Skin of body (tissue), 2 donors: ENCODE data around the gene CORO1C. TPM values are rescaled to one million over a fixed set of nuclear protein-coding genes. Genes with fewer than 3 reads are reported as not detected.
A peak's percentile ranks its signal among the peaks of the same experiment; 100 is the strongest.
"Not testable (repeated sequence)": the region's sequence is repeated elsewhere in the genome, so short reads cannot be mapped to it uniquely, and the experiment has no call there.

Experiments
- DNase-seq: peaks from one replicate; lab custom pipeline; 2025; lab: John Stamatoyannopoulos, UW
- total RNA-seq: library from RNA; depleted of rRNA; stranded (reverse); fragments of >200 nt; gene quantifications from one replicate; pipeline ENCODE4 v1.2.3, GENCODE V29; 2014

CORO1C gene
- total RNA-seq, result 141 TPM

DNA sequence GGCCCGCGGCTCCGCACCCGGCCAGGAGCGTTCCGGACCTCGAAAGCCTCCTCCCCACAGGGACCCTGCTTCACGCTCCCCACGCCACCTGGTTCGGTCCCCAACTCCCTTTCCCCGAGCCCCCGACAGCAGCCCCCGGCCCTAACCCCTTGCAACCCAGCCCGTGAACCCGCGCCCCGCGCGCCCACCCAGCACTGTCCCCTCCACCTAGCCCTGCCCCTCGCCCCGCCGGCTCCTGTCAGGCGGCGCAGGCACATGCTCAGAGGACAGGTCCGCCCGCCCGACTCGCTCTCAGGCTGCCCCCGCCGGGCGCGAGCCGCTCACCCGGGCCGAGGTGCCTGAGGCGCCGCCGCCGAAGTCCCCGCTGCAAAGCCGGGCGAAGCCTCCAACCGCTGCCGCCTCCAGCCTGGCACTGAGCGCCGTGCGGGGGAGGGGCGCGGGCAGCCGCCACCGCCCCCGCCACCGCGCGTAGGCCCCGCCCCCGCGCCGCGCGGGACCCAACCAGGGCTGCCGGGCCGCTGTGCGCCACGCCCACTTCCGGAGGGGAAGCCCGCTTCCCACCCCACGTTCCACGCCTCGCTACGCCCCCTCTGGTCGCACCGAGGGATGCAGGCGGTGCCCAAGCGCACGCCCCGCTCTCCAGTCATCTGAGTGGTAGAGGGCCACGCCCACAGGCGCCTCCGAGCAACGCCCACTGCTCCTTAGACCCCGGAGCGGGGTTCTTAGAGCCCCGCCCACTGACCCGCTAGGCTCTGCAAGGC lies at the start of gene CORO1C:
Gene CORO1C (minus strand): TSS at position 414 of the 761 bp plus-strand sequence. CDS start 30,200 bp downstream, outside the sequence.
- peak; percentile 97 for DNase-seq

DNA sequence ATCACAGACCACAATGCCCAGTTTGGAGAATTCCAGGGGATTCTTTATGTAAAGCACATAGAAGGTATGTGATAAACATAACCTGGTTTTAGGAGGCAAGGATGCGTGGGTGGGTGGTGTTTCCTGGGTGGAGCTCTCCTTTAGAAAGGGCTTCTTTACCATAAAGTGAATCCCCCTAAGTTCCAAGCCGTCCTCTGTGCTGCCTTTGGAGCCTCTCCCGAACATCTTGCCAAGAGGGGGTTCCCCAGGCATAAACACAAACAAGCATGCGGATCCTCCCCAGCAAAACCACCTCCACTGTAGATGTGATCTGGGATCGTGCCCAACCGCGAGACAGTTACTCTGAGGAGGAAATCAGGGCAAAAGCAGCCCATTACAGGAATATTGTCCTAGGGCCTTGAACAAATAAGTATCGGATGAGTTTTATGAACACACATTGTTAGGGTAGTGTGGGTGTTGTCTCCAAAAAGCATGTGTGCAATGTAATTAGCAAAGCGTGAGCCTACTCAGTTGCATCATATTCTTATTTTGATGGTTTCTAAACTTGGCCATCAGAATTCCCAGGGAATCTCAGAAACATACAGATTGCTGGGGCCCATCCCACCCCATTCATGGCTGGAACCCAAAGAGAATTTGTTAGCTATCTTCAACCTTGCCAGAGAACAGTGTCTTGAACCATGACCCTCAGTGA lies 48.8 kb upstream of the CORO1C start:
- DNase-seq, result peak; percentile 88

DNA sequence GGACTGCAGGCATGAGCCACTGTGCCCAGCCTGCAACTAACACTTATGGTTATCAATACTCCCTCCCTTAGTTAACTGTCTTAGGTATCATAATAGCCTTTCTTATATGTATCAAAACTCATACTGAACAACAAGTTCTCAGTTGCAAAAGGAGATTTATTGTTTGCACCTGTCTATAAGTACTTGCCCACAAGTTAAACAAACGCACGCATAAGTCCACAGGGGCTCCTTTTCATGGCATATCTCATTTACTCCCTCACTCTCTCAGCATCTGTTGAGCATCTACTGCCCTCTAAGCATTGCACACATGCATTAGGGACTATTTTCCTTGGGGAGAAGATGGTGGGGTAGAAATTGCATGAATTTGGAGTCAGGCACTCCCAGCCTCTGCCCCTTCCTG lies 46.7 kb upstream of the CORO1C start:
- DNase-seq, result no peak

DNA sequence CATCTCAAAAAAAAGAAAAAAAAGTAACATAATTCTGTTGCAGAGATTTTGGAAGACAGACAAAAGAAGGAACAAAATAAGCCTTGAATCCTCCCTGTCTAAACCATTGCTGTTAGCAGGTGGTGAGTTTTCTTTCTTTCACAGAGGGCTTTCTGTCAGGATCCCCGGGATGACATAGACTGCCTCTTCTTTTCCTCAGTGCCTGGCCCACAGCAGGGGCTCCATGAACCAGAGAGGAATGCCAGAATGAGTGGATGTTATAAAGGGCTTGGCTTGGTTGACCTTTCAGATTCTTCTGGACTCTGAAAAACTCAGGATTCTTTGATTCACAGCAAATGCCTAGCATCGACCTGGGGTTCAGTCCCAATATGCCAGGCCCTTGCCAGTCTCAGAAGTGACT lies 45.8 kb upstream of the CORO1C start:
- DNase-seq, result no peak

DNA sequence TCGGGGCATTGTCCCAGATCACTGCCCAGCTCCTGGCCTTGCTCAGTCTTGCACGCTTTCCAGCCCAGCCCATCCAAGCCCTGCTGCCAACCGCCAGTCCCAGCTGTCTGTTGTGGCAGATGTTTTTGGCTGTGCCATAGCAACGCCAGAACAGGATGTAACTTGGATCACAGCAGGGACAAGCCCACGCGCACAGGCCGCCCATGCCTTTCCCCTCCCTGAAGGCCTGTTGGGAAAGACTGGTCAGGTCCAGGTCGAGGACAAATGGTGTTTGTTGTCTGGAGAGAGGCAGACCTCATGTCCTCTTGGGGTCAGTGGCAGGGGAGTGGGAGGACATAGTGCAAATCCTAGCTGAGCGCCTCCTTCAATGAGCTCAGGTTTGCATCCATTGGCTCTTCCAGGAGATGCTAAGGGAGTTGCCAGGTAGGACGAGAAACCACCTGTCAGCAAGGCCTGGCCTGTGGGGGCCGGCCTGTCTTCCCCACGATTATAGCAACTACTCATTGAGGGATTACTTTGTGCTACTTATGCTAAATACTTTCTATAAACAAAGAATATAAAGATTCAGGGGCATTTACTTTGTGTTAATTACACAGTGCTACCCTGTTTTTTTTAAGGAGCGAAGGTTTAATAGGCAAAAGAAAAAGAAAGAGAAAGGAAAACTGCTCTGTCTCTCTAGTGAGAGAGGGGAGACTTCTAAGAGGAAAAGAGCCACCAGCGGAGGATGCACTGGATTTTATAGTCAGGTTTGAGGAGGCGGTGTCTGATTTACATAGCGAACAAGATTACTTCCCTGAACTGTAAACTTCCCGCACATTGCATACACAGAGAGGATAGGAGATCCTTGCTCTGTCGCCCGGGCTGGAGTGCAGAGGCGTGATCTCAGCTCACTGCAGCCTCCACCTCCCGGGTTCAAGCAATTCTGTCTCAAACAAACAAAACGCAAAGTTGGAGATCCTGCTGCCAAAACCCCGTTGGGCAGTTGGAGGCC lies 42.8 kb upstream of the CORO1C start:
- DNase-seq, result peak; percentile 63

DNA sequence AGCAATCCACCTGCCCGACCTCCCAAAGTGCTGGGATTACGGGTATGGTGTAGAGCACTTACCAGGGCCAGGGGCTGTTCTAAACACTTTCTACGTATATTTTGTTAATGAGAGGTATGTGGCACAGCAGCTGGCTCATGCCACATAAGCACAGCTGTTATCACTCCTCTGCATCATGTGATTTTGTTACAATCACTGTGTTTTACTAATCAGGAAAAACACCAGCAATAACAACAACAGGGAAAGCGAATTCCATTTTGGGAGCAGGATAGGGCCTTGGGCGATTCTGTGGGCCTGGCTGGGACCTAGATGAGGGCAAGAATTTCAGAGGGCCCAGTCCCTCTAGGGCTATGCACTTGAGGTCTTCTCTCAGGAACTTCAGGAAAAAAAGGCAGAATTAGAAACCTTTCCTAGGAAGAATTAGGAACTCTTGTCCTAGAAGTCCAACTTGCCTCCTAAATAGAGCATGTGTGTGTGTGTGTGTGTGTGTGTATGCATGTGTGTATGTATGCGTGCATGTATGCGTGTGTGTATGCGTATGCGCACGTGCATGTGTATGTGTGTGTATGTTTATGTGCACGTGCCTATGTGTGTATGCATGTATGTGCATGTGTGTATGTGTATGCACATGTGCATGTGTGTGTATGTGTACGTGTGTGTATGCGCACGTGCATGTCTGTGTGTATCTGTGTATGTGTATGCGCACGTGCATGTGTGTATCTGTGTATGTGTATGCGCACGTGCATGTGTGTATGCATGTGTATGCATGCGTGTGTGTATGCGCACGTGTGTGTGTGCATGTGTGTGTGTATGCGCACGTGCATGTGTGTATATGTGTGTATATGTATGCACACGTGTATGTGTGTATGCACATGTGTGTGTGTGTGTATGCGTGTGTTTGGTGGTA lies 41.8 kb upstream of the CORO1C start:
- no peak for DNase-seq

DNA sequence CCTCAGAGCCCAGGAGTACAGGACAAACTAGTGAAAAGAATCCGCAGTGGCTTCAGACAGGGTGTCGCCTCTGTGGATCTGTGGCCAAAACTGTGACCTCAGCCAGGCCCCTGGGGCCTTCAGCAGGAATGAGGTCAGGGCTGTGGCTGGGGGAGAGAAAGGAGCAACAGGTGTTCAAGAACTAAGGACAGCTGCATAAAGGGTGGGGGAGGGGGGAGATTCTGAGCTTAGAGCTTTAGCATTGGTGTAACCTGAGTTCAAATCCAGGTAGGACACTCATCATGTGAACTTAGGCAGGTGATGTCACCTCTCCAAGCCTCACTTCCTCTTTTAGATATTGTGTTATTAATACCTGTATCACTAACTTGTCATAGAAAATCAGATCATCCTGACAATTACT lies 40.9 kb upstream of the CORO1C start:
- DNase-seq, result no peak

DNA sequence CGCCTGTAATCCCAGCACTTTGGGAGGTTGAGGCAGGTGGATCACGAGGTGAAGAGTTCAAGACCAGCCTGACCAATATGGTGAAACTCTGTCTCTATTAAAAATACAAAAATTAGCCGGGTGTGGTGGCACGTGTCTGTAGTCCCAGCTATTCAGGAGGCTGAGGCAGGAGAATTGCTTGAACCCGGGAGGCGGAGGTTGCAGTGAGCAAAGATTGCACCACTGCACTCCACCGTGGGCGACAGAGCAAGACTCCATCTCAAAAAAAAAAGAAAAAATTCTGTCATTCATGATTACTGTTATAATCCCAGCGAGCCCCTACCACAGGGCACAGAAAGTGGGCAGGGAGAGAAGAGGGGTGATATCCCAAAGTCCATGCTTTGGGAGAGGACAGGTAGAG lies 40.5 kb upstream of the CORO1C start:
- not testable (repeated sequence) for DNase-seq

DNA sequence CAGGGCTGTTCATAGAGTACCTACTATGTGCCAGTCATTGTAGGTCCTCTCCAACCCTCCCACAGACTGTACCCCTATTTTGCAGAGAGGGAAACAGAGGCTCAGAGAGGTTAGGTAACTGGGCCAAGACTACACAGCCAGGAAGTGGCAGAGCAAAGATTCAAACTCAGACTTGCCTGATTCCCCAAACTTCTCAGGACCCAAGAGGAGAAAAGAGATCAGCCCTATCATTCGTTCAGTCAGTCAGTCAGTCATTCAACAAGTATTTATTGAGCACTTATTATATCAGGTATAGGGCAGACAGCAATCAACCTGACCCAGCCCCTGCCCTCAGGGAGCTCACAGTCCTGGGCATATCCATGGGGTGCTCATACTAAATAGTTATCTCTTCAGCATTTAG lies 39.6 kb upstream of the CORO1C start:
- no peak for DNase-seq

DNA sequence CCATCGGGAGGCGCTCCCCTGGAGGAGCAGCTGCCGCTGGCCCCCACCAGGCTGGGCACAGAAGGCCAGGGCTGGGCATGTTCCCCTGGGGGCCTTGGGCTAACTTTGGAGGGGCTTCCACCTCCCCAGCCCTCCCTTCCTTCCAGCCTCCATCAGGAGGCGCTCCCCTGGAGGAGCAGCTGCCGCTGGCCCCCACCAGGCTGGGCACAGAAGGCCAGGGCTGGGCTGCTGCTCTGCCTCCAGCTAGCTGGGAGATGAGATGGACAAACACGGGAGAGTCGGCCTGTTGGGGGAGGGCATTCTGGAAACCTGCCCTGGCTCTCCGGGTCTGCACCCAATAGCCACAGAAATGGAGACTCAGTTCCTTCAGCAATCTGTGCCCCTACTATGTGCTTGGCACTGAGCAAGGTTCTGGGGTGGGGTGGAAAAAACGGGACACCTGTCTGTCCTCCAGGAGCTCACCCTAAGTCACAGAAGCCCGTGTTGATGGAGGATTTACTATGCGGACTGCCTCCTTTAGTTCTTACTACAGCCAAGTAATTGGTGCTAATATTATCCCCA lies 39.0 kb upstream of the CORO1C start:
- no peak for DNase-seq

DNA sequence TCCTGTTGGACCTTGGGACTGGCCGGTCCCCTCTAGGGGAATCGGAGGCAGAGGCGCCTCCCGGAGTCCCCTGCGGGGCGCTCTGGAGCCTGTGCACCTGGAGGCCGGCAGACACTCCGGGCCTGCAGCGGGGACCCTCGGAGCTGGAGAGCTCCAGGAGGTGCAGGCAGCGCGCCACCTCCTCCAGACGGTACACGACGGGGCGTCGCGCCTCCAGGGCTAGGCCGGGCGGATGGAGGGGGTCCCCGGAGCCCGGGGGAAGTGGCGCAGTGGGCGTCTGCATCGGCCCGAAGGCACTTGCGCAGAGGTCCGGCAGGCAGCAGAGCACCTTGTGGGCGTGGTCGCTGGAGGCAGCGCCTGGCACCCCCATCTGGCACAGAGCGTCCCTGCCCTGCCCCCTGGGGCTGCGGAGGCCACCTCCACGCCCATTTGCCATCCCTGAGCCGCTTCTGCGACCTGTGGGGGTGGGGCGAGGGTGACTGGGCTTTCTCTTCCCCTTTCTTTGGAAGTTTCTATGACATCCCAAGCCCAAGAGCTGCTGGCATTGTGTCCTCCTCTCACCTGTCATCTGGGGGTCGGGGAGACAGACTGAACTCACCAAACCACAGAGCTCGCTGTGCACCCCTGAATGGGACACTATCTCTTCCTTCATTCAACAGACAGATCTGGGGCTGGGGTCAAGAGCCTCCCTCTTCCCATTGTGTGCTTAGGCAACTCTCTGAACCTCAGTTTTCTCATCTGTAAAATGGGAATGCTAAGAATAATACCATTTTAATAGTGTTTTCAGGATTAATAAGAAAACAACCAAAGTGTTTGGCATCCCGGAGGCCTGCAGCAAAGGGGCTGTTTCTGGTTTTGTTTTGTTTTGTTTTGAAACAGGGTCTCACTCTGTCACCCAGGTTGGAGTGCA lies 37.5 kb upstream of the CORO1C start:
- no peak for DNase-seq

DNA sequence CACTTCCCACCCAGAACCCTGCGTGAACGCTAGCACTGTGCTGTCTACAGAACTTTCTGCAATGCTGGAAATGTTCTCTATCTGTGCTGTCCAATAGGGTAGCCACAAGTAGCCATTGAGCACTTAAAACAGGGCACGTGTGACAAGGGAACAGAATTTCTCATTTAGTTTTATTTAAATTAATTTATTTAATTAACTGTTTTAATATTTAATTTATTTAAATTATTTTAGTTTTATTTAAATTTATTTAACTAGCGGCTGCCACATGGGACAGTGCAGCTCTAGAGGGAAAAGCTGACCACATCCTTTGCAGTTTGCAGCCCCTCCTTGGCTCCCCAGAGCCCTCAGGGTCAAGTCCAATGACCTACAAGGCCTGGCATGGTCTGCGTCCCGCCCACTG lies 35.0 kb upstream of the CORO1C start:
- no peak for DNase-seq

DNA sequence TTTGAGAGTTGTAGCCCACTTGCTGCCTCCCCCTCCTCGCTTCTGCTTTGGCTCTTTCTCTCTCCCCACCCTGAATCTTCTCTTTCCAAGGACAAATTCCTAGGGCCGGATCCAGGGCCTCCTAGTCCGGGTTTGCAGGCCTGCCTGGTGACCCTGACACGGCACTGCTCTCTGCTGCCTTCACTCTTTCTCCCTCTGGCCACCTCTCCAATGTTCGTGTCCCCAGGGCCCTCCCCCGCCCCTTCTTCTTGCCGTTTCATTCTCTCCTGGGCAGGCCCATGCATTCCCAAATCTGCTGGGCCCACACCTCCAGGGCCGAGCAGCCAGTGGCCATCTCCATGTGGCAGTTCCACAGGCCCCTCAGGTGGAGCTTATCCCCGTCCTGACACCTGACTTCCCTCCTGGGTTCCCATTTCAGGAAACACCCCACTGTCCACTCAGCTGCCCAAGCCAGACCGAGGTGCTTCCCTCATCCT lies 34.0 kb upstream of the CORO1C start:
- DNase-seq, result no peak

DNA sequence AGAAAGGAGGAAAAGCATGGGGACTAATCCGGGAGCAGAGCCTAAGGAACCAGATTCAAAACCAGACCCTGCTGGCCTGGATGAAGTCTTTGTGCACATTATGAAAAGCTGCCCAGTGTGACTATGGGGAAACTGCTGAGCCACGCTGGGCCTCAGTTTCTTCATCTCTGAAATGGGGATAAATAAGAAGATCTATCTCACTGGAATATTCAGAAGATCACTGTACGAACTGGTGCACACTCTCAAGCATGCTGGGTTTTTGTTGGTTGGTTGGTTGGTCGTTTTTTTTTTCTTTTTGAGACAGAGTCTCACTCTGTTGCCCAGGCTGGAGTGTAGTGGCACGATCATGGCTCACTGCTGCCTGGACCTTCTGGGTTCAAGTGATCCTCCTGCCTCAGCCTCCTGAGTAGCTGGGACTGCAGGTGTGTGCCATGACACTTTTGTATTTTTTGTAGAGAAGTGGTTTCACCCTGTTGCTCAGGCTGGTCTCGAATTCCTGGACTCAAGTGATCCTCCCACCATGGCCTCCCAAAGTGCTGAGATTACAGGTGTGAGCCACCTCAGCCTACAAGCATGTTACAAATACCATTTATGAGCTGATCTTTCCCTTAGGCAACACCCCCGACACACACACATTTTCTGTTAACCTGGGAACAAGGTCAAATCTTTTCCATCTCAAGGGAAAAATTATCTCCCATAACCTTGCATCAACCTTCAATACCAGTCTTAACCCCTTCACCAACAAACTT lies 33.4 kb upstream of the CORO1C start:
- no peak for DNase-seq

DNA sequence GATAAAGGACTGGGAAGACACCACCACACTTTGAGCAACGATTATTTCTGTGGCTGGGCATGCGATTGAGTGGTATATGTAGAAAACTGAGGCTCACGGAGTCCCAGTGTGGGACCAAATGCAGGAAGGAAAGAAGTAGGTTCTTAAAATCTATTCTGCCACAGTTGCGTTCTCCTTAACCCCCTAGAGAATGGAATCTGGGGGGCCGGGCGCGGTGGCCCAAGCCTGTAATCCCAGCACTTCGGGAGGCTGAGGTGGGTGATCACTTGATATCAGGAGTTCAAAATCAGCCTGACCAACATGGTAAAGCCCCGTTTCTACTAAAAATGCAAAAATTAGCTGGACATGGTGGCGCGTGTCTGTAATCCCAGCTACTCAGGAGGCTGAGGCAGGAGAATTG lies 29.9 kb upstream of the CORO1C start:
- no peak for DNase-seq

DNA sequence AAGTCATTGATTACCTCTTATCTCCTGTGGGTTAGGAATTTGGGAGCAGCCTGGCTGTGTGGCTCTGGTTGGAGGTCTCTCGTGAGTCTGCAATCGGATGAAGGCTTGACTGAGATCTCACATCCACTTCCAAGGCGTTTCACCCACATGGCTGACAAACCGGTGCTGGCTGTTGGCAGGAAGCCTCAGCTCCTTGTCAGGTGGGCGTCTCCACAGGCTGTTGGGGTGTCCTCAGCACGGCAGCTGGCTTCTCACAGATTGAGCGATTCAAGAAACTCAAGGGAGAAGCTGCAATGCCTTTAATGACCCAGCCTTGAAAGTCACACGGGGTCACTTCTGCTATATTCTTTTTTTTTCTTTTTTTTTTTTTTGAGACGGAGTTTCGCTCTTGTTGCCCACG lies 28.6 kb upstream of the CORO1C start:
- no peak for DNase-seq

DNA sequence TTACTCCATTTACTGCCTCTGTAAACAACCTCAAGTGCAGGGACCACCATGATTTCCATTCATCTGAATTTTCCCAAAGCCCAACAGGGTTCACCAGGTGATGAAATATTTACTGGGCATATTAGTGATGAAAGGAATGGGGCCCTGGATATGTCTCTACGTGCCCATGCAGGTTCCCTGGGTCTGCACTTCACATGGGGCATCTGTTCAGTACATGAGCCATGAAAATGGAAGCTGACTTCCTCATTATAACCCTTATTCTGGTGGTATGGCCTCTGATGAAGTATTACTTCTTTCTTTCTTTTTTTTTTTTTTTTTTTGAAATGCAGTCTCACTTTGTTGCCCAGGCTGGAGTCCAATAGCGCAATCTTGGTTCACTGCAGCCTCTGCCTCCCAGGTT lies 26.5 kb upstream of the CORO1C start:
- no peak for DNase-seq

DNA sequence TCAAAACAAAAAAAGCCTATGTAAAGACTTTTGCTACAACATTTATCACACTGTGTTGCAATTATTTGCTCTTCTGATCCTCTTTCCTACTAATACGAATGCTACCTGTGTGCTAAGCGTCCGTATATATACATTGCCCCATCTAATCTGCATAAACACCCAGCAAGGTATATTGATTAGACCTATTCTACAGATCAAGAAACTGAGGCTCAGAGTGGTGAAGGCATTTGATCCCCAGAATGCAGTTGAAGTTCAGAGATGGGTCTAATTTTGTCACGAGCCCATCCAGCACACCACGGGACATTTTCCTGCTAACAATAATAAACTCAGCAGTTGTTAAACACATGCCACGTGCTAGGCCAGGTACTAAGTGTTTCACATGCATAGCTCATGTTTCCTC lies 25.1 kb upstream of the CORO1C start:
- DNase-seq, result no peak

DNA sequence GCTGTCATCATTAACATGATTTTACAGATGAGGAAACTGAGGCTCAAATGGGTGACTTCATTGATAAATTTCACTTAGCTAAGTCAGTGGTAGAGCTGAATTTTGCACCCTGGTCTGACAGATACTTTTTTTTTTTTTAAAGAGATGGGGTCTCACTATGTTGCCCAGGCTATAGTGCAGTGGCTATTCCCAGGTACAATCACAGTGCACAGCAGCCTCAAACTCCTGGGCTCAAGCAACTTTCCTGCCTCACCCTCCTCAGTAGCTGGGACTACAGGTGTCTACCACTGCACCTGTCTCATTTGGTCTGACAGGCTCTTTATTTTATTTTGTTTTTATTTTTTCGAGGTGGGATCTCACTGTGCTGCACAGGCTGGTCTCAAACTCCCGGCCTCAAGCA lies 24.2 kb upstream of the CORO1C start:
- no peak for DNase-seq
